Mucosa of gallbladder (tissue), 1 donor: ENCODE data around the gene RTTN. TPM values are rescaled to one million over a fixed set of nuclear protein-coding genes. Genes with fewer than 3 reads are reported as not detected.

ENCODE experiments used
- DNase-seq: peaks from one replicate; pipeline ENCODE4 v3.0.0-alpha.2; 2020; ENCODE audit warnings: low spot score
- total RNA-seq: library from RNA; stranded (reverse); gene quantifications from one replicate; pipeline ENCODE4 v1.2.1, GENCODE V29; 2021
- donor health status: DM: no; HTN: no; CAD: no.

Gene RTTN
- total RNA-seq, 1 donor from 2014 or later: 8.7 TPM

DNA sequence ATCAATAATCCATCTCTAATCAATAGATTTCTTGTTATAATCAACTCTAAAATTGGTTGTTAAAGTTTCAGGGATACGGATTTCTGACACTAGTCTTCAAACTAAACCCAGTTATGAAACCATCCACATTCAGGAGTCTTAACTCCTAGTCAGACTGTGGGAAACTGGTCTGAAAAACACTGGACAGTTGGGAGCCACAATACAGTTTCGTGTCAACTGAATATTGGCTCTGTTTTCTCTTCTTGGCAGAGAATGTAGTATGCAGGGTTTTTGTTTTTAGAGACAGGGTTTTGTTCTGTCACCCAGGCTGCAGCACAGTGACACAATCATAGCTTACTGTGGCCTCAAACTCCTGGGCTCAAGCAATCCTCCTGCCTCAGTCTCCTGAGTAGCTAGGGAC is 123.1 kb downstream of the RTTN start:
- no peak for DNase-seq

DNA sequence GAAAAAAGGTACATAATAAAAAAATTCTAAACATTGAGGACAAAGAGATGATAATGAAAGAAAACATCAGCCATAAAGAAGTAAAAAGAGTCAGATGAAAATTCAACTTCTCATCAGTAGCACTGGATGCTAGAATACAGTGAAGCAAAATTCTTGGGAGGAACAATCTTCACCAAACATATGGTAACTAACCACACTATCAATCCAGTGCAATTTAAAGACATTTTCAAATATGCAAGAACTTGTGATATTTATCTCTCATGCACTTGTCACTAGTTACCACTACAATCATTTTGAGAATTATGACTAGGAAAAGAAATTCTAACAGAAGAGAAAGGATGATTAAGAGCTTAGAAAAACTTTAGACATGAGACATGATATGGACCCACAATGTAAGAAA is 127.4 kb downstream of the RTTN start:
- DNase-seq: no peak

- no peak for DNase-seq
These were observed 129.6 kb downstream of the RTTN start for GRCh38 chr18:70075906-70076305.

DNA sequence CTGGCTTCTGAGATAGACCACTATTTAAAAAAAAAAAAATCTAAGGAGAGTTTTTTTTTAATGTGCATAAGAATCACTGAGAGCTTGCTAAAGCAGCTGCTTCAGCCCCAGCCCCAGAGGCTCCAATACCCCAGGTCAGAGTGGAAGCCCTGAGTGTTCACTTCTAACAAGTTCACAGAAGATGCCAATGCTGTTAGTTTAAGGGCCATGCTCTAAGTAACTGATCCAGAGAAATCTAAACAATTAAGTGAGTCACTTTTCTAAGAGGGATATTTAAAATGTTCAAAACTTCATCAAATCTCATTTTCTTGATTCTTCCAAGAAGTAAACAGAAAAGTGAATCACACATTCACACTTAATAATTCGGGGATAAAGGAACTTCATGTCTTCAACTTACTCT is 131.4 kb downstream of the RTTN start:
- no peak for DNase-seq

GRCh38 chr18:70073432-70073831 is 132.1 kb downstream of the RTTN start:
- DNase-seq: no peak

GRCh38 chr18:70072678-70073077 is 132.8 kb downstream of the RTTN start:
- no peak for DNase-seq

DNA sequence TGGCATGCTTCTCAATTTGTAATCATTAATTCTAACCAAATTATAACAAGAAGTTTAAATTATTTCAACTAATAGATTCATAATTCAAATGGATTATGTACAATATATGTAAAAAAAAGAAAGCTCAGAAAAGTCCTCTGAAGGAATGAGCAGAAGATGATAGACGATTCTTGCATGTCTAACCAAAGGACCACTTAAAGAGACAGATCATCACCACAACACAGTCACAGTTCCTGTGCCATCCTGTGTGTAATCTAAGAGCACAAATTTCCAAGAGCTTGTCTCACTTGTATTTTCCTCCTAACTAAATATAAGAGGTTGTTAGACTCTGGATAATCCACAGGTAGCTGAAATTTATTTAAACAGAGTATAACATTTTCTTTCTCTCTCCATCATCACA is 135.5 kb downstream of the RTTN start:
- DNase-seq: no peak

GRCh38 chr18:70069382-70069781 is 136.1 kb downstream of the RTTN start:
- no peak for DNase-seq

GRCh38 chr18:70068981-70069380 is 136.5 kb downstream of the RTTN start:
- no peak for DNase-seq

DNA sequence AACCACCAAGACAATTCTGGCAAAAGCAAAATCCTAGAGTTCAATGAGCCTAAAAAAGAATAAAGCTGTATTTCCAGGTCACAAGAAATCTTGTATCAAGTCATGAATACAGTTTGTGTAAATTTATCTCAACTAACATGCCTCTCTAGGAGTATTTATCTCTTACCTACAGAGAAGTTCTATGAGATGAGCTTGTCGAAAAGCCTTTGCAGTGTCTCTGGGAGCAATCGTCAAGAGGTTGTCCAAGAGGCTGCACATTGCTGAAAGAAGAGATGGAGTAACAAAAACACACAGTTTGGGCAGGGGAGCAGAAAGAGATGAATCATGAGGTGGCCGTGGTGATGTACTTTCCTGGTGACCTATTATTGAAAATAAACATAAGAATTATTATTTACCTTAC is 145.8 kb downstream of the RTTN start:
- DNase-seq: no peak

- no peak for DNase-seq
These were observed 146.6 kb downstream of the RTTN start for GRCh38 chr18:70058916-70059315.

GRCh38 chr18:70047931-70048603 is 157.4 kb downstream of the RTTN start:
- no peak for DNase-seq

DNA sequence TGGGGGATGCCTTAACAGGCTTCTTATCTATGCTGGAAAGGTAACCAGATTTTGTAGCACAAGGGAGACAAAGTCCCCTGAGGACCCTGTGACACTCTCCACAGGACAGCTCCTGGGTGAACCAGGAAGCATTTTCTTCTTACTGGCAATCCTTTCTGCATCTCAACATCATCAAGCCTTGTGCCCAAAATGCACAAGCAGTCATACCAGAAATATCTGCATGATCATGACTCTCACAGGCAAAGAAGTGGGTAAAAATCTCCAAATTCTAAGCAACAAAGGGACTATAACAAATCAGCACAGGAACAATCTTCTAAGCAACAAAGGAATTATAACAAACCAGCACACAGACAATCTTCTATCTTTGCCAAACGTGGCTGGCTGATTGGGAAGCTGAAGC is 158.7 kb downstream of the RTTN start:
- no peak for DNase-seq

DNA sequence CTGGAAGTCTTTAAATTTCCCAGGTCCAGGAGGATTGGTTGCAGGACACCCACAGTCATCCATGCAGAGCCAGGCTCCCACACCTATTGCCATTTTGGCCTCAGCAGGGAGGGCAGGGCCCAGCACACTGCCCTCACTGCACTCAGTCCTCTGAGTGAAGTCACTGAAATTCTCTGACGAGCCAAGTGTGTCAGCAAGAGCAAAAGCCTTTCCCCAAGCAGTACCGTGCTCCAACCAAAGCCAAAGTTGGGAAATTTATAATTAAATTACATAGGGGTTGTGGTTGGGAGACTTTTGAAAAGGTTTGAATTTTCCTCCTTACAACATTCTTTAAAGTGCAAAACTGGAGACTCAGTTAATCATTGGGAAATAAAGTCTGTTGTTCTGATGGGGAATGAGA is 159.3 kb downstream of the RTTN start:
- no peak for DNase-seq

GRCh38 chr18:70044632-70045031 is 160.9 kb downstream of the RTTN start:
- no peak for DNase-seq

DNA sequence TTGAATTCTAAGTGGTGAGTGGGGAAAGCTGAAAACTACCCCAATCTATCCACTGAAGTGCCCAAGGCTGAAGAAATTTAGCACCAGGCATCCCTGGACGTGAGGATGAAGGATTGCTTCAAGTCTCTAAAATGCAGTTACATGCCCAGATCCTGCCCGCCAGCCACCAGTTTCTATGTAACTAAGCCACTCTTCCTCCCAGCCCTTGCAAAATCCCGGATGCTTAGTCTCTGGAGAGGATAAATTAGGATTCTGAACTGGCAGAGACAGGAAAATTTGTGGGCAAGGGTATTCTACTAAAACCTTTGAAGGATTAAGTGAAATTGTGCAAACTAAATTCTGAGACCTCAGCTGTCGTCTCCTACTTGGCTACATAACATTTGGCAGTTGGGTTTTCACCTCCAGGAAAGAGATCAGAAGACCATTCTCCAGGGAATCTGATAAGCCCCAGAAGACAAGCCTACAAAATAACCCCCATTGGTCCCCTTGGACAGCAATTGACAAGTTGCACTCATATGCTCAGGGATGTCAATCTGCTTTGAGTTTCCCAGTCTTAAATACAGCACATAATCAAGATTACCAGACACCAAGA is 163.9 kb downstream of the RTTN start:
- DNase-seq: no peak

DNA sequence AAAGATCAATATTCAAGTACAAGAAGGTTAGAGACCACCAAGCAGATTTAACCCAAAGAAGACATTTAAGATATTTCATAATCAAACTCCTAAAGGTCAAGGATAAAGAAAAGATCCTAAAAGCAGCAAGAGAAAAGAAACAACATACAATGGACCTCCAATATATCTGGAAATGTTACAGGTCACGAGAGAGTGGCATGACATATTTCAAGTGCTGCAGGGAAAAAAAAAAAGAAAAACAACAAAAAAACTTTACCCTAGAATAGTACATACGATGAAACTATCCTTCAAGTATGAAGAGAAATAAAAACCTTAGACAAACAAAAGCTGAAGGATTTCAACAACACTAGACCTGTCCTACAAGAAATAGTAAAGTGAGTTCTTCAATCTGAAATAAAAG is 166.3 kb downstream of the RTTN start:
- no peak for DNase-seq

DNA sequence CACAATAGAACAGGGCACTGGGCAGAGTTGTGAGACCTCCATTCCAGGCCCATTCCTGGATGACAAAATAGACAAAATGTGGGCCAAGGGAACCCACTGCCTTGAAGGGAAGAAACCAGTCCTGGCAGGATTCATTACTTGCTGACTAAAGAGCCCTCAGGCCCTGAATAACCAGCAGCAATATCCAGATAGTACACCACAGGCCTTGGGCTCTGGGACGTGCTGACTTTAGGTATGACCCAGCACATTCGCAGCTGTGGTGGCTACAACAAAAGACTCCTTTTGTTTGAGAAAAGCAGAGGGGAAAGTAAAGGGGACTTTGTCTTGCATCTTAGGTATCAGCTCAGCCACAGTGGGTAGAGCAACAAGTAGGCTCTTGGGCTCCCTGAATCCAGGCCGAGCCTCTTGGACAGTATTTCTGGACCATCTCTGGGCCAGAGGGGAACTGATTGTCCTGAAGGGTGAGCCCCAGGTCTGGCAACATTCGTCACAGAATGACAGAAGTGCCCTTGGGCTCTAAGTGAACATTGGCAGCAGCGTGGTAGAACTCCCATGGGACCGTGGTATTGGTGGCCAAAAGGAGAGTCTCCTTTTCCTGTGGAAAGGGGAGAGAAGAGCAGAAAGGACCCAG is 167.9 kb downstream of the RTTN start:
- no peak for DNase-seq

DNA sequence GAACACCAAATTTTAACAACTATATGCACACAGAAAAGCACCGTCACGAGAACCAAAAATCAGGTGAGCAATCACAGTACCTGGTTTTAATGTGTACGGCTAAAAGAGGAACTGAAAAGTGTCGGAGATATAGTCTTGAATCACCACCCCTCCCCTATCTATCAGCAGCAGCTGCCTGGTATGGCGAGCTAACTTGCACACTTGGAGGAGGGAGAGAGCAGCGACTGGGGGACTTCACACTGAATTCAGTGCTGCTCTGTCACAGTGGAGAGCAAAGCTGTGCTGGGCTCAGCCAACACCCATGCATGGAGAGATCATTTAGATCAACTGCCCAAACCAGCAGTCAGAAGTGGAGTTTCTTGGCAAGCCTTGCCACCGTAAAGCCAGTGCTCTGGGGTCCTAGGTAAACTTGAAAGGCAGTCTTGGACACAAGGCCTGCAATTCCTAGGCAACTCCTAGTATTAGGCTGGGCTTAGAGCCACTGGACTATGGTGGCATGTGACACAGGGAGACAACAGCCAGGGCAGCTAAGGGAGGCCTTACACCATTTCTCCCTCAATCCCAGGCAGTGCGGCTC is 168.6 kb downstream of the RTTN start:
- no peak for DNase-seq

- no peak for DNase-seq
These were observed 169.3 kb downstream of the RTTN start for GRCh38 chr18:70036168-70036567.

- no peak for DNase-seq
These were observed 174.3 kb downstream of the RTTN start for GRCh38 chr18:70031221-70031620.

- no peak for DNase-seq
These were observed 174.8 kb downstream of the RTTN start for GRCh38 chr18:70030728-70031127.

DNA sequence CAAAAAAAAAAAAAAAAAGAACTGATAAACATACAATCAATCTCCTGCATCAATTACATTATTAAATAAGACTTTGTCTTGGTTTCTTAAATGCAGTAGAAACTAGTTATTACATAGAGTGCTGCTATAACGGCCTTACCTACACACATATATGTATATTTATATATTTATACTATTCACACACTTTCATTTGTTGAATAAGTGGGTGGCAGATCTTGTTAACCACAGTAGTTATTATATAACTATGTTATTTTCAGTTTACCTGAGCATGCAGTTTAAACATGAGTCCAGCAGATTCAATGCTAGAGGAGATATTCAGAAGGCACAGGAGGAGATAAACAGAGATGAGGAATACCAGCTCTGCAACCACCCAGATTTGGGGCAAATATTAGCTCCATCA is 176.3 kb downstream of the RTTN start:
- DNase-seq: no peak
